Kidney (tissue), 14 donors: ENCODE results near the gene HDGF. TPM values are rescaled to one million over a fixed set of nuclear protein-coding genes. Genes with fewer than 3 reads are reported as not detected.

Source experiments
- DNase-seq, 5 donors: peaks; one replicate each; pipeline ENCODE4 v3.0.0-alpha.2; 2013 to 2020
- FAIRE-seq: peaks from 2 replicates; lab custom pipeline; 2012; peaks lifted over from hg19 to GRCh38; lab: Jason Lieb, UNC
- H3K27ac ChIP-seq, 2 donors: one replicate each; pipeline ENCODE4 v1.7.0; 2013; ENCODE audit warnings: low read depth in 2 of 2, low read length in 2 of 2, inconsistent platforms in 1 of 2
- H3K27me3 ChIP-seq: one replicate; pipeline ENCODE4 v1.7.1; 2013; ENCODE audit warnings: low read length, inconsistent platforms; ENCODE audit not compliant: control insufficient read depth, insufficient read depth
- H3K36me3 ChIP-seq, 3 donors: one replicate each; pipeline versions ENCODE4 v1.7.0 to v1.7.1; 2013; ENCODE audit warnings: low read length in 3 of 3, control low read depth in 1 of 3, inconsistent platforms in 1 of 3; ENCODE audit not compliant: insufficient read depth in 3 of 3, control insufficient read depth in 2 of 3
- H3K4me1 ChIP-seq, 3 donors: one replicate each; pipeline versions ENCODE4 v1.7.0 to v1.7.1; 2013; ENCODE audit warnings: low read length in 3 of 3, inconsistent platforms in 1 of 3, low read depth in 1 of 3; ENCODE audit not compliant: control insufficient read depth in 2 of 3, insufficient read depth in 2 of 3
- H3K4me3 ChIP-seq, 3 donors: one replicate each; pipeline versions ENCODE4 v1.7.0 to v1.8.1; 2013; ENCODE audit warnings: low read length in 3 of 3, control low read depth in 1 of 3, inconsistent platforms in 1 of 3
- H3K9ac ChIP-seq, 3 donors: one replicate each; pipeline versions ENCODE4 v1.7.0 to v1.7.1; 2013; ENCODE audit warnings: low read length in 3 of 3, control low read depth in 1 of 3, inconsistent platforms in 1 of 3
- H3K9me3 ChIP-seq, 3 donors: one replicate each; pipeline versions ENCODE4 v1.7.0 to v1.7.1; 2013; ENCODE audit warnings: low read length in 3 of 3, control low read depth in 1 of 3, inconsistent platforms in 1 of 3; ENCODE audit not compliant: control insufficient read depth in 2 of 3, insufficient read depth in 1 of 3
- intact Hi-C: fragments of 100-400 bp; cut with DNase I; formaldehyde crosslinking; loops from one replicate; pipeline ENCODE4 v1.11.1; 2022
- polyA plus RNA-seq: library from polyadenylated mRNA; stranded (reverse); fragments of 350-450 nt; fragmentation: Illumina TruSeq; extraction: RNeasy Lipid Tissue Mini Kit (QIAGEN cat#74804); gene quantifications from one replicate; pipeline ENCODE4 v1.2.3, GENCODE V29; 2014; ENCODE audit warnings: low read depth, low replicate concordance; ENCODE audit not compliant: insufficient read depth
- total RNA-seq: library from RNA; stranded (reverse); fragmentation: NEBNext Ultra II Directional; extraction: Animal tissue kit (Norgen Biotek cat#: 25700); gene quantifications from one replicate; pipeline ENCODE4 v1.2.1, GENCODE V29; 2021
- TF ChIP-seq, protein P1 (sequence below): IDR thresholded peaks from 3 replicates; pipeline ENCODE4 v1.5.1; 2012; ENCODE audit warnings: mild to moderate bottlenecking, moderate library complexity, borderline replicate concordance; ENCODE audit not compliant: insufficient read depth; ENCODE audit errors: extremely low read depth
- donor health status: control.
- donor health status: control.
- donor health status: control.
- donor health status: control.
- donor health status: control.
- donor health status: DM: yes; HTN: yes; CAD: no.
- donor health status: Normal renal cell carcinoma (clear cell type).

The HDGF gene
- total and polyA plus RNA-seq, 2 donors from 2014 or later, result 198 to 206 TPM

DNA sequence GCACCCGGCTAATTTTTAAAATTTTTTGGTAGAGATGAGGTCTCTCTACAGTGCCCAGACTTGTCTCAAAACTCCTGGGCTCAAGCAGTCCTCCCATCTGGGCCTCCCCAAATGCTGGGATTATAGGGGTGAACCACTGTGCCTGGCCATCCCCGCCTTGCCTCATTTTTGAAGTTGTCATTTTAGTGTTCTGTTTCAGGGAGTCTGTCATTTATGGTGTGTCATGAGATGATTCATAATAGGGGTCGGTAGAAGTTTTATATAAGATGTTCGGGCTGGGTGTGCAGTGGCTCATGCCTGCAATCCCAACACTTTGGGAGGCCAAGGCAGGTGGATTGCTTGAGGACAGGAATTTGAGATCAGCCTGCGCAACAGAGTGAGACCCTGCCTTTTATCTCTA, 24.3 kb upstream of the HDGF start:
- Histone ChIP-seq H3K4me3 (no peak overlapping the region), H3K4me1 (peaks cover 0 to 11% (median 5%) of the 10 kb centered on the region in 3 donors)
- intact Hi-C loops, result no loop called here

DNA sequence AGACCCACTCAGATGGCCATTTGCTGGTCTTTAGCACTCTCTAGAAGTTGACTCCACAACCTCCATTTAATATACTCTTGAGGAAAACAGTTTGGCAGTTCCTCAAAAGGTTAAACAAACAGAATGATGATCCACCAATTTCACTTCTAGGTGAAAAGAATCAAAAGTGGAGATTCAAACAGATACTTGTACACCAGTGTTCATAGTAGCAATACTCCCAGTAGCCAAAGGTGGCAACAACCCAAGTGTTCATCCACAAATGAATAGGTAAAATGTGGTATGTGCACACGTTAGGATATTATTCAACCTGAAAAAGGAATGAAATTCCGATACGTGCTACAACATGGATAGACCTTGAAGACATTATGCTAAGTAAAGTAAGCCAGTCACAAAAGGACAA, 22.1 kb upstream of the HDGF start:
- no peaks in the 10 kb centered on the region for H3K9me3 ChIP-seq
- H3K4me3 ChIP-seq, result no peak overlapping the region
- peaks cover 0 to 7% (median 6%) of the 10 kb centered on the region in 3 donors for H3K36me3 ChIP-seq
- H3K27ac ChIP-seq, result no peak overlapping the region
- peaks cover 0 to 19% (median 11%) of the 10 kb centered on the region in 3 donors for H3K4me1 ChIP-seq
- no peak overlapping the region for H3K9ac ChIP-seq
- intact Hi-C loops, result no loop called here
- FAIRE-seq, result no peak
- H3K27me3 ChIP-seq, result no peaks in the 10 kb centered on the region
- no peak for DNase-seq
- TF ChIP-seq, protein P1, sequence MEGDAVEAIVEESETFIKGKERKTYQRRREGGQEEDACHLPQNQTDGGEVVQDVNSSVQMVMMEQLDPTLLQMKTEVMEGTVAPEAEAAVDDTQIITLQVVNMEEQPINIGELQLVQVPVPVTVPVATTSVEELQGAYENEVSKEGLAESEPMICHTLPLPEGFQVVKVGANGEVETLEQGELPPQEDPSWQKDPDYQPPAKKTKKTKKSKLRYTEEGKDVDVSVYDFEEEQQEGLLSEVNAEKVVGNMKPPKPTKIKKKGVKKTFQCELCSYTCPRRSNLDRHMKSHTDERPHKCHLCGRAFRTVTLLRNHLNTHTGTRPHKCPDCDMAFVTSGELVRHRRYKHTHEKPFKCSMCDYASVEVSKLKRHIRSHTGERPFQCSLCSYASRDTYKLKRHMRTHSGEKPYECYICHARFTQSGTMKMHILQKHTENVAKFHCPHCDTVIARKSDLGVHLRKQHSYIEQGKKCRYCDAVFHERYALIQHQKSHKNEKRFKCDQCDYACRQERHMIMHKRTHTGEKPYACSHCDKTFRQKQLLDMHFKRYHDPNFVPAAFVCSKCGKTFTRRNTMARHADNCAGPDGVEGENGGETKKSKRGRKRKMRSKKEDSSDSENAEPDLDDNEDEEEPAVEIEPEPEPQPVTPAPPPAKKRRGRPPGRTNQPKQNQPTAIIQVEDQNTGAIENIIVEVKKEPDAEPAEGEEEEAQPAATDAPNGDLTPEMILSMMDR, result no peak

More for the DNA sequence above, 24.3 kb upstream of the HDGF start:
- no peak overlapping the region for H3K9ac ChIP-seq
- TF ChIP-seq, protein P1, result no peak
- no peak for DNase-seq
- no peaks in the 10 kb centered on the region for H3K27me3 ChIP-seq
- FAIRE-seq, result no peak
- H3K27ac ChIP-seq, result no peak overlapping the region
- no peaks in the 10 kb centered on the region for H3K9me3 ChIP-seq
- H3K36me3 ChIP-seq, result peaks cover 0 to 5% (median 3%) of the 10 kb centered on the region in 3 donors

DNA sequence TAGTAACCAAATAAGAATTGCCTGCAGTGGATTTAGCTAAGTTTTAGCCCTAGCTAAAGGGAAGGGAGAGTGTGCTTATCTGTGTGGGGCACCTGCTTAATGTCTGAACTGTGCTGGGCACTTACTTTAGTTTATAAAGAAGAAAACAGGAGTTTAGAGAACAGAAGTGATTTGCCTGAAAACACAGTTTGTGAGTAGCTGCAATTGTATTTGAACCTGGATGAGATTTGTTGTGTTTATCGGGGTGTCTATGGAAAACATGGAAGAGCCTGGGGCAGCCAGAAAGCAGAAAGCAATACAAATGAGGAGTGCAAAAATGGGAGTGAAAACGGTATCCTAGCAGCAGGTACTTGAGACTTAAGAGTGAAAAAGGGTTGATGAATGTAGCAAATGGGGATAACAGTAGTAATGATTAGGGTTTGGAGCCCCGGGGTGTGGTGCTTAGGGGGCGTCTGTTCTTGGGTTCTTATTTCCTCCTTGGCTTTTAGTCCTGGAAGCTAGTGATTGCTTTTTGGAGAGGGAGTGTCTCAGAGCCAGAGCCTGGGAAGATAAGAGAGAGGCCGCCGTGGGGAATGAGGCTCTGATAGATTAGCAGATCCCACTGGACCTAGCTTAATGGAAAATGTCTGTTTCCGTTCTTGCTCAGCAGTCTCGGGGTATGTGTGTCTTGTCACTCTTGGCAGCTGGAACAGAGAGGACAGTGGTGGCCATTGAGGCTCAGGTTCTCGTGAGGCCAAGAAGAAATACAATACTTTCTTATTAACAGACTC, 21.4 kb upstream of the HDGF start:
- H3K9me3 ChIP-seq, result no peaks in the 10 kb centered on the region
- no peak overlapping the region for H3K27ac ChIP-seq
- peaks cover 0 to 19% (median 14%) of the 10 kb centered on the region in 3 donors for H3K4me1 ChIP-seq
- TF ChIP-seq, protein P1, result no peak
- intact Hi-C loops, result no loop called here
- no peak for FAIRE-seq
- DNase-seq, result no peak
- H3K27me3 ChIP-seq, result no peaks in the 10 kb centered on the region
- peaks cover 0 to 7% (median 6%) of the 10 kb centered on the region in 3 donors for H3K36me3 ChIP-seq
- no peak overlapping the region for H3K4me3 ChIP-seq
- H3K9ac ChIP-seq, result peak overlapping the region in 1 of 3 donors; percentile 20
